Measurements from ENCODE around the gene SMG9. TPM values are rescaled to one million over a fixed set of nuclear protein-coding genes. Genes with fewer than 3 reads are reported as not detected.

SMG9 gene
- total RNA-seq, 1 experiment from 2014 or later = 52.2 TPM

DNA sequence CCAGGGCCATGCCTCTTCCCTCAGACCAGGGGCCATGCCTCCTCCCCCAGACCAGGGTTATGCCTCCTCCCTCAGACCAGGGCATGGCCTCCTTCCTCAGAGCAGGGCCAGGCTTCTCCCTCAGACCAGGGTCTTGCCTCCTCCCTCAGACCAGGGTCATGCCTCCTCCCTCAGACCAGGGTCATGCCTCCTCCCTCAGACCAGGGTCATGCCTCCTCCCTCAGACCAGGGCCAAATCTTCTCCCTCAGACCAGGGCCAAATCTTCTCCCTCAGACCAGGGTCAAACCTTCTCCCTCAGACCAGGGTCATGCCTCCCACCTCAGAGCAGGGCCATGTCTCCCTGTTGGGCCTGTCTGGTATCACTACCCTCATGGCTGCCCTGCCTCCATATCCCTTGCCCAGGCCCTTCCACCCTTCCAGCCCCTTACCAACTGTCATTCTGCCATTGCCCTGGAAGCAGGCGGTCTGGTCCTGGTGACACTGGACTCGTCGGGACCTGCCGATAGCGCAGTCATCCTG lies 43.3 kb upstream of the SMG9 start:
- H3K23ac ChIP-seq (ENCODE audit: insufficient read length, low read depth, low read length) = no peak overlapping the region
- no peak overlapping the region for H3K56ac ChIP-seq (ENCODE audit: insufficient read length, low read depth, low read length)
- no peaks in the 10 kb centered on the region for H3K4me1 ChIP-seq (ENCODE audit: insufficient read depth, low read length)
- TF ChIP-seq, protein P1, sequence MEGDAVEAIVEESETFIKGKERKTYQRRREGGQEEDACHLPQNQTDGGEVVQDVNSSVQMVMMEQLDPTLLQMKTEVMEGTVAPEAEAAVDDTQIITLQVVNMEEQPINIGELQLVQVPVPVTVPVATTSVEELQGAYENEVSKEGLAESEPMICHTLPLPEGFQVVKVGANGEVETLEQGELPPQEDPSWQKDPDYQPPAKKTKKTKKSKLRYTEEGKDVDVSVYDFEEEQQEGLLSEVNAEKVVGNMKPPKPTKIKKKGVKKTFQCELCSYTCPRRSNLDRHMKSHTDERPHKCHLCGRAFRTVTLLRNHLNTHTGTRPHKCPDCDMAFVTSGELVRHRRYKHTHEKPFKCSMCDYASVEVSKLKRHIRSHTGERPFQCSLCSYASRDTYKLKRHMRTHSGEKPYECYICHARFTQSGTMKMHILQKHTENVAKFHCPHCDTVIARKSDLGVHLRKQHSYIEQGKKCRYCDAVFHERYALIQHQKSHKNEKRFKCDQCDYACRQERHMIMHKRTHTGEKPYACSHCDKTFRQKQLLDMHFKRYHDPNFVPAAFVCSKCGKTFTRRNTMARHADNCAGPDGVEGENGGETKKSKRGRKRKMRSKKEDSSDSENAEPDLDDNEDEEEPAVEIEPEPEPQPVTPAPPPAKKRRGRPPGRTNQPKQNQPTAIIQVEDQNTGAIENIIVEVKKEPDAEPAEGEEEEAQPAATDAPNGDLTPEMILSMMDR (conservative IDR thresholded peaks at IDR 0.05) = no peak
- no peak overlapping the region for H2BK20ac ChIP-seq (ENCODE audit: low read depth, low read length, poor library complexity, severe bottlenecking)
- H4K5ac ChIP-seq (ENCODE audit: insufficient read length, low read depth, low read length) = no peak overlapping the region
- H2BK12ac ChIP-seq (ENCODE audit: insufficient read length, low read depth, low read length) = no peak overlapping the region
- H2BK120ac ChIP-seq (ENCODE audit: low read depth, low read length, poor library complexity, severe bottlenecking) = no peak overlapping the region
- Mint-ChIP-seq H3K4me1 (peaks cover 0 to 8% of the 10 kb centered on the region in 2 experiments; a peak in 2 of 4 replicates), H3K4me3 (peak overlapping the region; percentile 70 to 86), H3K27ac (no peak overlapping the region), H3K9me3 (no peaks in the 10 kb centered on the region; a peak in 3 of 5 replicates), H3K36me3 (ENCODE audit: insufficient read depth in 1 of 3, low read depth in 3 of 3) (no peaks in the 10 kb centered on the region; a peak in 1 of 7 replicates), H3K27me3 (ENCODE audit: low read depth) (peaks cover 95% of the 10 kb centered on the region)
- H3K79me1 ChIP-seq (ENCODE audit: insufficient read depth, low read depth, low read length, poor library complexity, severe bottlenecking) = no peaks in the 10 kb centered on the region
- no peak overlapping the region for H4K8ac ChIP-seq (replicated peaks; ENCODE audit: insufficient read length, low read depth, low read length)
- H2AFZ ChIP-seq (ENCODE audit: low read length) = no peak overlapping the region
- no peak overlapping the region for H2BK15ac ChIP-seq (ENCODE audit: low read depth, low read length)
- peaks cover 2% of the 10 kb centered on the region for H4K20me1 ChIP-seq (ENCODE audit: control insufficient read depth, insufficient read depth, insufficient read length)
- no peak overlapping the region for H3K9ac ChIP-seq (ENCODE audit: extremely low read depth, insufficient read length, low read length)
- H2AK5ac ChIP-seq (ENCODE audit: insufficient read length, low read length) = no peak overlapping the region
- no peak overlapping the region for H3K4ac ChIP-seq (ENCODE audit: low read depth, low read length)
- peak overlapping the region; percentile 47 for H3K4me2 ChIP-seq (ENCODE audit: insufficient read depth, insufficient read length, low read length)
- no peaks in the 10 kb centered on the region for H3K79me2 ChIP-seq (ENCODE audit: insufficient read depth, low read length)
- H2BK5ac ChIP-seq (ENCODE audit: insufficient read length, low read length) = no peak overlapping the region
- H3K9me3 ChIP-seq (ENCODE audit: control insufficient read depth, low read depth, low read length) = no peaks in the 10 kb centered on the region
- H3K14ac ChIP-seq (ENCODE audit: insufficient read depth, low read length) = no peak overlapping the region
- H3T11ph ChIP-seq (ENCODE audit: low read length) = no peak overlapping the region
- H3K18ac ChIP-seq (ENCODE audit: insufficient read length, low read depth, low read length) = no peak overlapping the region
- DNase-seq = no peak
- H3K27ac ChIP-seq (ENCODE audit: insufficient read length, low read depth, low read length) = no peak overlapping the region
- no CpG with 5 or more reads among the region's 5 CpGs for WGBS (ENCODE audit: extremely low coverage, insufficient read length, low lambda C conversion rate)
- peaks cover 9% of the 10 kb centered on the region for H3K27me3 ChIP-seq (ENCODE audit: insufficient read depth, low read length)
- H3K23me2 ChIP-seq (ENCODE audit: insufficient read length, low read depth, low read length, poor library complexity, severe bottlenecking) = peaks cover 5% of the 10 kb centered on the region
- no peak overlapping the region for H4K91ac ChIP-seq (ENCODE audit: insufficient read length, low read depth, low read length)

Data from H9 (cell line).